Left lobe of liver (tissue), 2 donors: ENCODE results near the gene RRH. TPM values are rescaled to one million over a fixed set of nuclear protein-coding genes. Genes with fewer than 3 reads are reported as not detected.
A peak's percentile ranks its signal among the peaks of the same experiment; 100 is the strongest.
"Not testable (repeated sequence)": the region's sequence is repeated elsewhere in the genome, so short reads cannot be mapped to it uniquely, and the experiment has no call there.

Experiments
- ATAC-seq: fragments of 200-7000 bp; cut with Tn5 transposase; one replicate; pipeline ENCODE4 v1.9.1; 2020; ENCODE audit warnings: mild to moderate bottlenecking, moderate library complexity
- DNase-seq: peaks from one replicate; pipeline ENCODE4 v3.0.0-alpha.2; 2020; ENCODE audit warnings: low spot score
- total RNA-seq: library from RNA; stranded (reverse); gene quantifications from one replicate; pipeline ENCODE4 v1.2.1, GENCODE V29; 2021
- donor health status: DM: no; HTN: no; CAD: no; lungs with moderate emphysema.
- donor health status: DM: no; HTN: yes; CAD: no.

The RRH gene, protein sequence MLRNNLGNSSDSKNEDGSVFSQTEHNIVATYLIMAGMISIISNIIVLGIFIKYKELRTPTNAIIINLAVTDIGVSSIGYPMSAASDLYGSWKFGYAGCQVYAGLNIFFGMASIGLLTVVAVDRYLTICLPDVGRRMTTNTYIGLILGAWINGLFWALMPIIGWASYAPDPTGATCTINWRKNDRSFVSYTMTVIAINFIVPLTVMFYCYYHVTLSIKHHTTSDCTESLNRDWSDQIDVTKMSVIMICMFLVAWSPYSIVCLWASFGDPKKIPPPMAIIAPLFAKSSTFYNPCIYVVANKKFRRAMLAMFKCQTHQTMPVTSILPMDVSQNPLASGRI
- total RNA-seq, result not detected

GRCh38 chr4:109827672-109828071 is at the start of gene RRH:
Gene RRH, plus strand, starts transcription at chr4:109827972. Its CDS starts 56 bp downstream, at chr4:109828028.
- ATAC-seq, result no peak

DNA sequence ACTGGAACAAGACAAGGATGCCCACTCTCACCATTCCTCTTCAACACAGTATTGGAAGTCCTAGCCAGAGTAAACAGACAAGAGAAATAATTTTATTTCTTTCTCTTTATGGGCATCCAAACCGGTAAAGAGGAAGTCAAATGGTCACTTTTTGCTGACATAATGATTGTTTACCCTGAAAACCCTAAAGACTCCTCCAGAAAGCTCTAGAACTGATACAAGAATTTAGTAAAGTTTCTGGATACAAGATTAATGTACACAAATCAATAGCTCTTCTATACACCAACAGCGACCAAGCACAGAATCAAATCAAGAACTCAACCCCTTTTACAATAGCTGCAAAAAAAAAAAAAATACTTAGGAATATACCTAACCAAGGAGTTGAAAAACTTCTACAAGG is 45.7 kb upstream of the RRH start:
- not testable (repeated sequence) for DNase-seq, ATAC-seq

More at GRCh38 chr4:109827672-109828071, at the start of gene RRH:
- no peak for DNase-seq

DNA sequence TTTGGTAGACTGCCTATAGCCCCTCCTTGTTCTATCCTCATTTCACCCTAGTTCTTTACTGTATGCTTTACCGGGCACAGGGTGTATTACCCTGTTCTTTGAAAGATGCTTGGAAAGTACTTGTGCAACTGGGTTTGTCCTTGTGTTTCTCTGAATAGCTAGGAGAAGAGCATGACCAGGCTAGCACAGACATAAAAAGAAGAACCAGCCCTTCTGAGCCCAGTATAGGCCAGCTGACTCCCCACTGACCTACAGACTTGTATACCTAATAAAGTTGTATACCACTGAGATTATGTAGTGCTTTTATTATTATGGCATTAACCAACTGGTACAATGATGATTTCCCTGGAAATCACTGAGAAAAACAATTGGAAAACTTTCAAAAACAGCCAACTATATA is 40.9 kb upstream of the RRH start:
- DNase-seq (no peak), ATAC-seq (no peak)

DNA sequence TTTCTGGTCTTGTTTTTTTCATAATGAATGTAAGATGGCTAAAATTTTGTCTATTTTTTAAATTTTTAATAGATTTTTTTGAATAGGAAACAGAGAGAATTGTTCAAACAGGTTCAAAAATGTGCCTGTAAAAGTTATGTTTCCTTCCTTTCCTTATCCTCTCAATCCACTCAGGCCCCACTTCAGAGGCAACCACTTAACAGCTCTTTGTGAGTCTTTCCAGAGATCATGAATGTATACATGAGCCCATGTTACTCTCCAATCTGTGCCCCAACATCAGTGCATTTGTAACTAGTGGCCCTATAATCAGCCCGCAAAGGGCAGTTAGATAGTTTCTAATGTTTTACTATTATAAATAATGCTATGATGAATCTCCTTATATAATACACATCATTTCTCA is 40.0 kb upstream of the RRH start:
- DNase-seq (no peak), ATAC-seq (no peak)

DNA sequence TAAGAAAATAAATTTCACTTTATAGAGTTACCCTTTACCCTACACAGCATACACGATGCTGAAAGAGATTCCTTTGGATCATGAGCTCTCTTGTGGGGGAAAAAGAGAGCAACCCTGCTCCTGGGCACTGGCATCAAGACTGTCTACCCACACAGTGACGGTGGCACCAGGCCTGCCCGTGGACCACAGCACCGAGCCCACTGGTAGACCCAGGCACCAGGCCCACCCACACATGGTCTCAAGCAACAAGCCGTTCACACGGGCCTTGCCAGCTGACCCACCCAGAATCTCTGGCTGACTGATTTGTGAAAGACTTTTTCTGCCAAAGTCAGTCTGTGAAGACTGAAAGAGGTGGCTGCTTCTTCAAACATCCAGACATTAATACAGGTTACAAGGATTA is 32.7 kb upstream of the RRH start:
- ATAC-seq (no peak), DNase-seq (no peak)

GRCh38 chr4:109798866-109799265 is 28.9 kb upstream of the RRH start:
- ATAC-seq, result peak; percentile 35
- DNase-seq, result no peak

DNA sequence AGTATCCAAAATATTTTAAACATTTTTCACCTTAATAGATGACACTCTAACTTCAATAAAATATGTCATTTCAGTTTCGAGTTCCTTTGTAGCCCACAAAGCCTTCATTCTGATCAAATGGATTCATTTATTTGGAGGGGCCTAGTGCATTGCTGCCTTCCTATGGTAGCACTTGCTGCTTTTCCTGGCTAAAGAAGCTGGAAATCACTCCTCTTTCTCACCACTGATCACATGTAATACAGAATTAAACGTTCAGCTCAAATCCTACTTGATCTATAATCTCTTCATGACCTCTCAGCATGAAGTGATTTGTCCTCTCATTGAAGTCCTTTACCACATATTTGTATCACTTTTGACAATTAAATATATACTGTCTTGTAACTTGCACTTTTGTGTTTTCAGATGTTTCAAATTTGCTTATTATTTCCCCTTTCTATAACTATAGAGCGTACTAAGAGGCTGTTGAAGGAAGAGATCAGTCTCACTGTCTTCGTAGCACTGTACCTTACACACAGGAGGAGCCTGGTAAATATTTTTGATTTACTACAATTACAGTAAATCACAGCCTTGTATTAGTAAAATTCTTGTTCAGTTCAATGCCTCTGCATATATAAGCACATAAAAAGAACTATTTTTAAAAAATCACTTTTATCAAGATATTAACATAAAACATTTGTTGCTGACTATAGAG is 26.5 kb upstream of the RRH start:
- no peak for DNase-seq
- peak; percentile 50 for ATAC-seq

DNA sequence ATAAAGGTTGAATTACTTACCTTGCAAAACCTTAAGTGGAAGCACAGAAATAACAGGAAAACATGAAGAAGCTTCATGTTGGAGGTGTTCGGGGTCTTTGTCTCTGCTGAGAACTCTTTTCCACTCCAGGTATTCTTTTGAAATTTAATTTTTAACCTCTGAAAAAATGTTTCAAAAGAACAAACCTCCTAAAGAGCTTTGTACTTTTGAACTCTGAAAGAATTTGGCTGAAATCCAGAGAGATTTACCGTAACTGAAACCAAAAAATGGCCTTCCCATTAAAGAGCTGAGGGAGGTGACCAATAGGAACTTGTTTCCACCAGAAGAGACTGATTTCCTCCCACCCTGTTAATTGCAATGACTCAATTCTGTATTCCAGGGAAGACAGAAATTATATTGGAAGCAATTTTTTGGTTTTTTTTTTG is 25.9 kb upstream of the RRH start, which contains the start of gene CFI:
TSS of gene CFI (minus strand) at position 105 of the 425 bp plus-strand sequence. CDS start at position 77, 28 bp downstream.
- peak; percentile 70 for ATAC-seq
- no peak for DNase-seq

GRCh38 chr4:109803924-109804571 is 23.7 kb upstream of the RRH start:
- DNase-seq, result no peak

DNA sequence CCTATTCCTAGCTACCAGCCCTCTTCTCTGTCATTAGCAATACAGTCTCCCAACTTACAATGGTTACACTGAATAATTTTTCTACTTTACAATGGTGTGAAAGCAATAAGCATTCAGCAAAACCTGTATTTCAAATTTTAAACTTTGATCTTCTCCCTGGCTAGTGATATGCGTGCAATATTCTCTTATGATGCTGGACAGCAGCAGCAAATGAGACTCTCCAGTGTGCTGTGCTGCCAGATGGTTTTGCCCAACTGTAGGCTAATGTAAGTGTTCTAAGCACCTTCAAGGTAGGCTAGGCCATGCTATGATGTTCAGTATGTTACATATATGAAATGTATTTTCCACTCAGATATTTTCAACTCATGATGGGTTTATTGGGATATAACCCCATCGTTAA is 18.1 kb upstream of the RRH start:
- DNase-seq (no peak), ATAC-seq (no peak)

More at GRCh38 chr4:109803924-109804571, 23.7 kb upstream of the RRH start:
- peak; percentile 75 for ATAC-seq

DNA sequence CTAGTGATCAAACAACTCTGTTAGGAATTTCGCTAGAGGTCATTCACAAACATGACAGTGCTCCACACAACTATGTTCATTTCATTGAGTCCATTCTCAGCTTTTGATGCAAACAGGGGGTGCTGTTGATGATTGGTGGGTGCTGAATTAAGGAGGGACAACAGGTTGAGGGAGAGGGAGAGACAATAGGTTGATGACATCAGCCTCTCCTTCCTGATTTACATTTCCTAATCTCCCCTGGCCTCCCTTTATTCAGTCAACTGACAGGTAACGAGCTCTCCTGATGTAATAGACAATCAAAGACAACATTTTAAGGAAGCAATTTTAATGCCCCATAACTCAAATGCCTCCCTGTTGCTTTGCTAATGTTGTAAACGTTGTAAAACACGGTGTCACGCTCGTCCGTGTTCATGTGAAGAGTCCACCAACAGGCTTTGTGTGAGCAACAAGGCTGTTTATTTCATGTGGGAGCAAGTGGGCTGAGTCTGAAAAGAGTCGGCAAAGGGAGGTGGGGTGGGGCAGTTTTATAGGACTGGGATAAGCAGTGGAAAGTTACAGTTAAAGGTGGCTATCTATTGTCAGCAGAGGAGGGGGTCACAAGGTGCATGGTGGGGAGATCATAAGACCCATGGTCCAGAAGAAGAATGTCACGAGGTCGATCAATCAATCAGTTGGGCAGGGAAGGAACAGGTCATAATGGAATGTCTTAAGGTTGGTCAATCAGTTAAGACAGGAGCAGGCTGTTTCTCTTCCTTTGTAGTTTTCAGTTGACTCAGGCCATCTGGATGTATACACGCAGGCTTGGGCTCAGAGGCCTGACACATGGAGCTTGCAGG is 17.0 kb upstream of the RRH start:
- DNase-seq (no peak), ATAC-seq (no peak)

- DNase-seq, result no peak
- ATAC-seq, result no peak
These were observed 16.1 kb upstream of the RRH start for GRCh38 chr4:109811707-109812106.

DNA sequence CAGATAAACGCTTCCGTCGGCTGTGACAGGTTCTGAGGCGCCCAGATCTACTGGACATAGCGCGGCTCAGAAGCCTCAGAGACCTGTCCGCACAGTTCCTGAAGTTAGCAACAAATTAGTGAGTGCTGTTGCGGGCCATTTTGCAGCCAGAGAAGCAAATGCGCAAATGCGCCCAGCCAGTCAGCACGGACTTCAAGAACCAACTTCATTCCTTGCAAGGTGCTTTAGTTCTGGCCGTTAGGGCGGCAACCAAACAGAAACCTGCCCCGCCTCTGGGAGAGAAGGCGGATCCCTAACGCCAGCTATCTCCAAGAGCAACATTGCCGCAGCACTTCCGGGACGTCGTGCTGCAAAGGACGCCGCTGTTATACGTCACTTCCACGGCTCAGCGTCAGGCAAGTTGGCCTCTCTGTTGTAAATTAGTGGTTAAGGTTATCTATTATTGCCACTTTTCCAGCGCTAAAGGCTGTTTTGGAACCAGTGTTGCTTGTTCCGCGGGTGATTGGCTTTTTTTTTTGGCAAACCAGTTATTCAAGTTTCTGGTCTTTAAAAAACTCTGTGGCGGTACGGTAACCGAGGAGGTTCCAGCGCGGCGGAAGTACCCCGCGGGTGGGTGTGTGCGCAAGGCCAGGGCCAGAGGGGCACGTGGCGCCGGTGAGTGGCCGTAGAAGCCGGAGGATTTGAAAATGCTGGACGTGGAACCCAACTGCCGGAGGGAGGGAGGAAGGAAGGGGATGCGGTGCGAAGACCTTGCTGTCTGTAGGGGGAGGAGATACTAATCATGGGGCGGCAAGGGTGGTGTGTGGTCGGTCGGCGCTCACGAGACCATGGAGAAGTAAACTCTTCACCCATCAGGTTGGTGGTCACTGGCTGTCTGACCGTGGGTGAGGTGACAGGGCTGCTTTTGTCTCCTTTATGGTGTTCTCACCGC is 12.4 kb upstream of the RRH start, which contains the start of gene GAR1:
TSS of gene GAR1 (plus strand) at position 612 of the 931 bp plus-strand sequence. CDS start 403 bp downstream, outside the sequence.
- peak; percentile 99 for ATAC-seq
- DNase-seq, result peak; percentile 93

- DNase-seq, result no peak
These were observed 11.7 kb upstream of the RRH start for GRCh38 chr4:109816082-109816442.

DNA sequence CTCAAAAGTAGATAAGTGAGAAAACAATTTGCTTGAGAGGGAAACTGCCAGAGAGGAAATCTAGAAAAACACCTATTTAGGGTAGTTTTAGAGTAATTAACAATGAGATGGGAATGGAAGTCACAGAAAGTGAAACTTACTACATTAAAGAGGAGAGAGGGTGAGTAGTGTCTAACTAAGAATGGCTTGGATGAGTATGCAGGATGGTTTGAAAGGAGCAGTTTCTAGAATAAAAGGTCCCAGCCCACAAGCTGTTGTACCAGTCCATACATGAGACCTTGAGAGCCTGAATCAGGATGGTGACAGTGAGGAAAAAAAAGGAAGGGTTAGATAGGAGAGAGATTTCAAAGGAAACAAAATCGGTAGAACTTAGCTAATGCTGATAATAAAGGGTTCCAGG is 10.9 kb upstream of the RRH start:
- ATAC-seq (no peak), DNase-seq (no peak)

More at GRCh38 chr4:109816082-109816442, 11.7 kb upstream of the RRH start:
- no peak for ATAC-seq

DNA sequence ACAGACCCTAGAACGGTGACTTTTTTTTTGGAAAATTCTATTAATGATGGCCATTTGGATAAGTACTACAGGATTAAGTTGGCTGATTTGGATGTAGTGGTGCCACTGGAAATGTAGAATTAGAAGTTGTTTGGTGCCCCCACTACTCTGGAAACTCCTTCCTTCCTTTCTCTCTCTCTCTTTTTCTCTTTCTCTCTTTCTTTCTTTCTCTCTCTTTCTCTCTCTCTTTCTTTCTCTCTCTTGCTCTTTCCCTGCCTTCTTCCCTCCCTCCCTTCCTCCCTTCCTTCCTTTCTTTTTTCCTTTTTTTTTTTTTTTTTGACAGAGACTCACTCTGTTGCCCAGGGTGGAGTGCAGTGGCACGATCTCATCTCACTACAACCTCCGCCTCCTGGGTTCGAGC is 9.5 kb upstream of the RRH start:
- DNase-seq (no peak), ATAC-seq (no peak)

DNA sequence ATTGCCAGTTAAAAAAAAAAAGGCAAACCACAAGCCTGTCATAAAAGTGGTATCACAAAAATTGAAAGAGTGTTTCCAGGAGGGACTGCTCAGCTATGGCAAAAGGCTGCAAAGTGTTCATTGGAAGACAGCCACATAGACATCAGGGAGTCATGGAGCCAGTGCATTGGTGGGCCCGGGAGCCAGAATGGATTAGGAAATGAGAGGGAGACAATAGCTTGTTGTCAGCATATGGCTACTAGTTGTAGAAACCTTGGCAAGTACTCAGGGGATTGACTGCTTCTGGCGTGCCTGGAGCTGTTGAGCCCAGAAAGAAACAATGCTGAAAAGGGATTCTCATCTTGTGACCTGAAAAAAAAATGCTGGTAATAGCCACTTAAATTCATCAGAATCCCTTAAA is 7.2 kb upstream of the RRH start:
- ATAC-seq (no peak), DNase-seq (no peak)

DNA sequence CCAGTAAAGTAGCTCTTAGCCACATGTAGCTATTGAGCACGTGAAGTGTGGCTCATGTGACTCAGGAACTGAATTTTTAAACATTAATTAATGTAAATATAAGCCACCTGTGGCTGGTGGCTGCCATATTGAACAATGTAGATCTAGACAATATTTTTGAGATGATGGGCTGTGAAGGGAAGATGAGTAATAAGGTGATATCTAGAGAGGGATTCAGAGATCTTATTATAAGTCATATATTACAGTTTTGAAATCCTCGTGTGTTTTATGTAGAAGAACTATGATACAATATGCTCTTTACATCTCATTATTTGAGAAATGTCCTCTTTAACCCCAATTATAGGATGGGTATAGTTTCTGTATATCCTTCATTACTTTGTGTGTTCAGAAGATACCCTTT is 6.6 kb upstream of the RRH start:
- DNase-seq (no peak), ATAC-seq (no peak)

DNA sequence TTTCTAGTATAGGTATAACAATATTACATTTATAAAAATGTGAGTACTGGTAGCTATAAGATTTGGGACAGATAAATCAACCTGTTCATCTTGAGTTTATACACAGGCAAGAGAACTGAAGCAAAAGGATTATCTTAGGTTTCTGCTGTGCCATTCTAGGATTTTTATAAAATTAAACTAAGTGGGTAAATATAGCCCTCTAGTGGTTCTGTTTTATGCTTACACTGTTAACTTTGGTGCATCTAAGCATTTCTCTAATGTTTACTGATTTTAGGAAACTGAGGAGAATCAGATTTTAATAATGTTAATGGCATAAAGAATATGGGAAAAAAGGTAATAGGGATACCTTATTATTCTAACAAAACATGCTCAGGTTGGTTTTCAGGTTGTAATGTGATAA is 1.1 kb upstream of the RRH start:
- no peak for DNase-seq
- peak; percentile 73 for ATAC-seq

DNA sequence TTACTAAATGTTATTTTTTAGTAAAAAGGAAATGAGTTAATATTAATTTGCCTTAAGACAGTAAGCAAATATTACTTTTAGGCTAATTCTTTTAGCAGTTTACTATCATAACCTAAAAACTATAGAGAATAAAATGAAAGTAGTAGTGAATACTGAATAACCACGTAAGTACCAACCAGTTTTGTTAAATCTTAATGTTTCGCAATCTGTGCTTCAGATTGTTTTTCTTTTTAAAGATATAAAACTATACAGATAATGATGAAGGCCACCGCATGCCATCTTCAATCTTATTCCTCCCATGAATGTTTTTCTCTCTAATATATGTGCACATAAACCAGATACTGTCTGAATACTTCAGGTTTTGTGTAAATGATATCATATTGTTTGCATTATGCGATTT is 6.0 kb downstream of the RRH start:
- DNase-seq, result no peak
- no peak for ATAC-seq
